ENCODE measurements around the gene TESK2. TPM values are rescaled to one million over a fixed set of nuclear protein-coding genes. Genes with fewer than 3 reads are reported as not detected.

The TESK2 gene
- total RNA-seq, 2 experiments from 2014 or later: 4.9 to 6.6 TPM

DNA sequence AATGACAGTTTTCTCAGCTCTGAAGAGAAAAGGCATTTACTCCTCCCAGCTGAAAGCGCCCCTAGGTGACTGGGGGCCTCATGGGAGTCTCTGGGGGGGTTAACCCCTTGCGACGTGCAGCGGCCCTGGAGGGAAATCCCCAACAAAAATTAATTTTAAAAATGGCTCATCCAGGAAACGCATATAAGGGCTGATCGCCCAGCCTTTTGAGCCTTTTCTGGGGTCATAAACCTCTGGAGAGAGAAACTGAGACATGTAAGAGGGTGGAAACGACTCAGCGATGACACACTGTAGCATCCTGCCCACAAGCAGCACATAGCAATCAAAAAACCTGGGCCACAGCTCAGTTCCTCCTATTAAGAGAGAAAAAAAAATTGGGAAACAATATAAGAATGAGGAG is 184.6 kb downstream of the TESK2 start:
- TF ChIP-seq, protein P1, sequence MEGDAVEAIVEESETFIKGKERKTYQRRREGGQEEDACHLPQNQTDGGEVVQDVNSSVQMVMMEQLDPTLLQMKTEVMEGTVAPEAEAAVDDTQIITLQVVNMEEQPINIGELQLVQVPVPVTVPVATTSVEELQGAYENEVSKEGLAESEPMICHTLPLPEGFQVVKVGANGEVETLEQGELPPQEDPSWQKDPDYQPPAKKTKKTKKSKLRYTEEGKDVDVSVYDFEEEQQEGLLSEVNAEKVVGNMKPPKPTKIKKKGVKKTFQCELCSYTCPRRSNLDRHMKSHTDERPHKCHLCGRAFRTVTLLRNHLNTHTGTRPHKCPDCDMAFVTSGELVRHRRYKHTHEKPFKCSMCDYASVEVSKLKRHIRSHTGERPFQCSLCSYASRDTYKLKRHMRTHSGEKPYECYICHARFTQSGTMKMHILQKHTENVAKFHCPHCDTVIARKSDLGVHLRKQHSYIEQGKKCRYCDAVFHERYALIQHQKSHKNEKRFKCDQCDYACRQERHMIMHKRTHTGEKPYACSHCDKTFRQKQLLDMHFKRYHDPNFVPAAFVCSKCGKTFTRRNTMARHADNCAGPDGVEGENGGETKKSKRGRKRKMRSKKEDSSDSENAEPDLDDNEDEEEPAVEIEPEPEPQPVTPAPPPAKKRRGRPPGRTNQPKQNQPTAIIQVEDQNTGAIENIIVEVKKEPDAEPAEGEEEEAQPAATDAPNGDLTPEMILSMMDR (conservative IDR thresholded peaks at IDR 0.05; ENCODE audit: low read length): 0 out of 2 replicates have a peak, but pooled peaks have one; percentile 16
- no peak for TF ChIP-seq EZH2phosphoT487 (IDR thresholded peaks at IDR 0.05; ENCODE audit: borderline replicate concordance, low read depth, low read length)
- Histone ChIP-seq H3K9me3 (ENCODE audit: low read length) (peaks cover 7% of the 10 kb centered on the region; the same call in 1 of the 2 replicates), H2AFZ (ENCODE audit: low read length) (peak overlapping the region; percentile 97), H4K20me1 (ENCODE audit: insufficient read depth, low read length) (no peaks in the 10 kb centered on the region), H3K36me3 (ENCODE audit: insufficient read depth, low read length) (no peaks in the 10 kb centered on the region), H3K4me3 (ENCODE audit: low read depth, low read length, poor library complexity, severe bottlenecking) (peak overlapping the region; percentile 43), H3K4me2 (ENCODE audit: low read length) (peak overlapping the region; percentile 95), H3K27ac (ENCODE audit: low read depth, low read length, poor library complexity, severe bottlenecking) (peak overlapping the region; percentile 79), H3K4me1 (ENCODE audit: insufficient read depth, low read length, poor library complexity, severe bottlenecking) (peaks cover 31% of the 10 kb centered on the region), H3K79me2 (ENCODE audit: insufficient read depth, low read depth, low read length) (no peaks in the 10 kb centered on the region; the same call in 1 of the 2 replicates), H3K9me2 (ENCODE audit: insufficient read depth, low read length) (no peaks in the 10 kb centered on the region)
- BruUV-seq (replicated peaks): no TSS peak
- intact Hi-C loops (cut with micrococcal nuclease; ENCODE audit: unreplicated experiment): no loop called here
- ChIA-PET CTCF (ENCODE audit: unreplicated experiment) (no interaction called here), POLR2A (interaction anchor here (0.5 to 2.9 kb wide), 12 partner anchors 8 to 594 kb away, joined by 3 to 15 read pairs (median 6); partner anchors contain the start of genes HECTD3, HPDL, MUTYH and TOE1)
- peak; percentile 70 for DNase-seq (ENCODE audit: low spot score)

DNA sequence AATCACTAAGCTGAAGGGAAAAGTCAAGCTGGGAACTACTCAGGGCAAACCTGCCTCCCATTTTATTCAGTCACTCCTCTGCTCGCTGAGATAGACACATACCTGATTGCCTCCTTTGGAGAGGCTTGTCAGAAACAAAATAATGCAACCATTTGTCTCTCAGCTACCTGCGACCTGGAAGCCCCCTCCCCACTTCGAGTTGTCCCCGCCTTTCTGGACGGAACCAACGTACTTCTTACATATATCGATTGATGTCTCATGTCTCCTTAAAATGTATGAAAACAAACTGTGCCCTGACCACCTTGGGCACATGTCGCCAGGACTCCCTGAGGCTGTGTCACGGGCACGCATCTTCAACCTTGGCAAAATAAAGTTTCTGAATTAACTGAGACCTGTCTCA is 185.7 kb downstream of the TESK2 start:
- Histone ChIP-seq H4K20me1 (ENCODE audit: insufficient read depth, low read length) (no peaks in the 10 kb centered on the region), H2AFZ (ENCODE audit: low read length) (peak overlapping the region; percentile 97; the same call in 1 of the 2 replicates), H3K9me3 (ENCODE audit: low read length) (no peaks in the 10 kb centered on the region; the same call in 1 of the 2 replicates), H3K9me2 (ENCODE audit: insufficient read depth, low read length) (no peaks in the 10 kb centered on the region), H3K36me3 (ENCODE audit: insufficient read depth, low read length) (no peaks in the 10 kb centered on the region), H3K27ac (ENCODE audit: low read depth, low read length, poor library complexity, severe bottlenecking) (peak overlapping the region; percentile 79), H3K4me3 (ENCODE audit: low read depth, low read length, poor library complexity, severe bottlenecking) (peak overlapping the region; percentile 74), H3K4me2 (ENCODE audit: low read length) (peak overlapping the region; percentile 95), H3K79me2 (ENCODE audit: insufficient read depth, low read depth, low read length) (no peaks in the 10 kb centered on the region; the same call in 1 of the 2 replicates), H3K4me1 (ENCODE audit: insufficient read depth, low read length, poor library complexity, severe bottlenecking) (peaks cover 31% of the 10 kb centered on the region)
- no peak for TF ChIP-seq EZH2phosphoT487 (IDR thresholded peaks at IDR 0.05; ENCODE audit: borderline replicate concordance, low read depth, low read length)
- no TSS peak for BruUV-seq (replicated peaks)
- no peak for DNase-seq (ENCODE audit: low spot score)
- POLR2A ChIA-PET: interaction anchor here (0.6 to 2.9 kb wide), 13 partner anchors 15 to 591 kb away, joined by 3 to 15 read pairs (median 4); partner anchors contain the start of genes HECTD3, HPDL, MUTYH and TESK2
- CTCF ChIA-PET (ENCODE audit: unreplicated experiment): interaction anchor here (0.6 to 1.2 kb wide), 2 partner anchors 34 to 299 kb away, joined by 3 read pairs; partner anchors contain the start of genes MUTYH and TOE1
- intact Hi-C loops (cut with micrococcal nuclease; ENCODE audit: unreplicated experiment): loop anchor here (2.0 kb wide), 1 partner anchor 22 kb away; the partner anchor contains the start of gene HPDL

DNA sequence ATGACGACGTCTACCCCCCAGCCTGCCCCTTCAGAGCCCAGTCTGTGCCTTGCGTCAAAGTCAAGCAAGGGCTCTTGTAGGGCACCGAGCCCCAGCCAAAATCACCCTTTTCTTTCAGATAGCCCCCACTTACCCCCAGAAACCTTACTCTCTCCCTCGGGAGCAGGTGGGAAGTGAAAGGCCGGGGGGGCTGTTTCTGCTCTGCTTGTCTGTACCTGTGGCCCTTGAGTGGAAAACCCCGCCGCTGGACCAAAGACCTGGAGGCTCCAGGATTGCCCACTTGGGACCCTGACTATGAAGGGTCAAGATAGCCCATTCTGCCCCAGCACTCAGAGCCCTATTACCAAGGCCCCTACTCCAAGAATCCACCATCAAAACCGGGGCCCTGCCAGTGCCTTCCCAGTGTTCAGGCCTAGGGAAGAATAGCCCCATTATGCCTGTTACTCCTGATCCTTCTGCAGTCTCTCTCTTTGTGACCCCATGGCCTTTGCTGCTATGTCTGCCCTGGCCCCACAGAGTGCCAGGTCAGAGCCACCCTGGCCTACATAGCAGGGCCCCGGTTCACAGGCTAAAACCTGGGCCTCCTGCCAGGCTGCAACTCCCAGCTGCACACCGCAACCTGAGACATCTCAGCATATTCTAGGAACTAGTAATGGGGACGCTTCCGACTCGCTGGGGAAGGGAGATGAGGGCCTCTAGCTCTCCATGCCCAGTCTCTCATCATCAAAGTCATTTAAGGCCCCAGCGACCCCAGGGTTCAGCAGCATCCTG is 186.5 kb downstream of the TESK2 start:
- Histone ChIP-seq H3K4me3 (ENCODE audit: low read depth, low read length, poor library complexity, severe bottlenecking) (peak overlapping the region; percentile 74), H3K4me2 (ENCODE audit: low read length) (peak overlapping the region; percentile 95), H3K36me3 (ENCODE audit: insufficient read depth, low read length) (no peaks in the 10 kb centered on the region), H3K79me2 (ENCODE audit: insufficient read depth, low read depth, low read length) (no peaks in the 10 kb centered on the region; the same call in 1 of the 2 replicates), H3K9me3 (ENCODE audit: low read length) (no peaks in the 10 kb centered on the region), H4K20me1 (ENCODE audit: insufficient read depth, low read length) (no peaks in the 10 kb centered on the region), H3K9me2 (ENCODE audit: insufficient read depth, low read length) (no peaks in the 10 kb centered on the region), H2AFZ (ENCODE audit: low read length) (peak overlapping the region; percentile 26; the same call in 1 of the 2 replicates), H3K4me1 (ENCODE audit: insufficient read depth, low read length, poor library complexity, severe bottlenecking) (peaks cover 31% of the 10 kb centered on the region), H3K27ac (ENCODE audit: low read depth, low read length, poor library complexity, severe bottlenecking) (peak overlapping the region; percentile 79)
- intact Hi-C loops (cut with micrococcal nuclease; ENCODE audit: unreplicated experiment): loop anchor here (1.0 to 5.0 kb wide), 4 partner anchors 22 to 582 kb away; partner anchors contain the start of genes HPDL, MUTYH and TOE1
- BruUV-seq (replicated peaks): no TSS peak
- ChIA-PET CTCF (ENCODE audit: unreplicated experiment) (interaction anchor here (0.6 to 1.4 kb wide), 3 partner anchors 35 to 298 kb away, joined by 3 to 16 read pairs (median 3); partner anchors contain the start of genes MUTYH and TOE1), POLR2A (interaction anchor here (0.5 to 2.6 kb wide), 14 partner anchors 12 to 583 kb away, joined by 3 to 18 read pairs (median 7); partner anchors contain the start of genes HECTD3, MUTYH, TESK2 and TOE1)
- peak; percentile 52 for DNase-seq (ENCODE audit: low spot score)
- no peak for TF ChIP-seq EZH2phosphoT487 (IDR thresholded peaks at IDR 0.05; ENCODE audit: borderline replicate concordance, low read depth, low read length)
- TF ChIP-seq, protein P1 (conservative IDR thresholded peaks at IDR 0.05; ENCODE audit: low read length): 0 out of 2 replicates have a peak, but pooled peaks have one; percentile 21

Data from OCI-LY7 (cell line).